ENCODE data around the gene RAF1.

RAF1 gene

GRCh38 chr3:12689997-12690711, 26.2 kb upstream of the RAF1 start:
- no peak for TF ChIP-seq TAF1 (IDR thresholded peaks at IDR 0.05; ENCODE audit: borderline replicate concordance, insufficient read depth, low read length)
- TF ChIP-seq REST (IDR thresholded peaks at IDR 0.05; ENCODE audit: insufficient read depth in 1 of 2, low read depth in 2 of 2, low read length in 2 of 2), result no peak
- TF ChIP-seq FOXP2 (optimal IDR thresholded peaks at IDR 0.05; ENCODE audit: borderline replicate concordance, extremely low read depth, extremely low read length, insufficient read depth), result no peak
- no peak for TF ChIP-seq SIN3A (IDR thresholded peaks at IDR 0.05; ENCODE audit: borderline replicate concordance, insufficient read depth, low read length)
- TF ChIP-seq POLR2AphosphoS5 (IDR thresholded peaks at IDR 0.05; ENCODE audit: low read depth, low read length), result no peak

- TF ChIP-seq REST (IDR thresholded peaks at IDR 0.05; ENCODE audit: insufficient read depth in 1 of 2, low read depth in 2 of 2, low read length in 2 of 2), result no peak
These were observed 24.0 kb upstream of the RAF1 start for GRCh38 chr3:12687948-12688347.

GRCh38 chr3:12686096-12686495, 22.2 kb upstream of the RAF1 start:
- no peak for TF ChIP-seq SIN3A (IDR thresholded peaks at IDR 0.05; ENCODE audit: borderline replicate concordance, insufficient read depth, low read length)
- TF ChIP-seq POLR2AphosphoS5 (IDR thresholded peaks at IDR 0.05; ENCODE audit: low read depth, low read length), result no peak
- no peak for TF ChIP-seq TAF1 (IDR thresholded peaks at IDR 0.05; ENCODE audit: borderline replicate concordance, insufficient read depth, low read length)
- no peak for TF ChIP-seq REST (IDR thresholded peaks at IDR 0.05; ENCODE audit: insufficient read depth in 1 of 2, low read depth in 2 of 2, low read length in 2 of 2)
- TF ChIP-seq FOXP2 (optimal IDR thresholded peaks at IDR 0.05; ENCODE audit: borderline replicate concordance, extremely low read depth, extremely low read length, insufficient read depth), result no peak

GRCh38 chr3:12681943-12682390, 18.1 kb upstream of the RAF1 start:
- TF ChIP-seq TAF1 (IDR thresholded peaks at IDR 0.05; ENCODE audit: borderline replicate concordance, insufficient read depth, low read length) (no peak), REST (IDR thresholded peaks at IDR 0.05; ENCODE audit: insufficient read depth in 1 of 2, low read depth in 2 of 2, low read length in 2 of 2) (no peak), SIN3A (IDR thresholded peaks at IDR 0.05; ENCODE audit: borderline replicate concordance, insufficient read depth, low read length) (no peak)
